Sigmoid colon (tissue), 4 donors: Measurements from ENCODE around the gene MARK3.

Experiments used
- CTCF ChIP-seq, 4 experiments: fragments of 450-650 bp in 3 of 4; fragments of 200-600 bp in 1 of 4; IDR thresholded peaks; one replicate each; pipeline ENCODE4 v1.5.1; 2016 to 2019; ENCODE audit warnings: antibody characterized with exemption in 4 of 4, mild to moderate bottlenecking in 3 of 4, moderate library complexity in 2 of 4
- EP300 ChIP-seq, 4 donors: sonication (generic); formaldehyde crosslinking; IDR thresholded peaks; one replicate each; pipeline ENCODE4 v1.6.1; 2017; ENCODE audit warnings: antibody characterized with exemption in 4 of 4
- POLR2A ChIP-seq, 2 donors: fragments of 450-650 bp; IDR thresholded peaks; one replicate each; pipeline ENCODE4 v1.6.1; 2016; ENCODE audit warnings: antibody characterized with exemption in 2 of 2, mild to moderate bottlenecking in 2 of 2, moderate library complexity in 2 of 2

- TF ChIP-seq CTCF (IDR thresholded peaks at IDR 0.05) (no peak), POLR2A (IDR thresholded peaks at IDR 0.05) (no peak), EP300 (IDR thresholded peaks at IDR 0.05) (no peak)
These were observed 57.9 kb downstream of the MARK3 start for GRCh38 chr14:103443111-103443510.
